GM12801 (cell line): ENCODE data around the gene UCK1.

Source experiments
- TF ChIP-seq, protein P1 (sequence below): IDR thresholded peaks from one replicate; pipeline ENCODE4 v1.5.1; 2011; ENCODE audit warnings: control low read depth; ENCODE audit not compliant: insufficient read length; ENCODE audit errors: extremely low read depth

UCK1 gene

DNA sequence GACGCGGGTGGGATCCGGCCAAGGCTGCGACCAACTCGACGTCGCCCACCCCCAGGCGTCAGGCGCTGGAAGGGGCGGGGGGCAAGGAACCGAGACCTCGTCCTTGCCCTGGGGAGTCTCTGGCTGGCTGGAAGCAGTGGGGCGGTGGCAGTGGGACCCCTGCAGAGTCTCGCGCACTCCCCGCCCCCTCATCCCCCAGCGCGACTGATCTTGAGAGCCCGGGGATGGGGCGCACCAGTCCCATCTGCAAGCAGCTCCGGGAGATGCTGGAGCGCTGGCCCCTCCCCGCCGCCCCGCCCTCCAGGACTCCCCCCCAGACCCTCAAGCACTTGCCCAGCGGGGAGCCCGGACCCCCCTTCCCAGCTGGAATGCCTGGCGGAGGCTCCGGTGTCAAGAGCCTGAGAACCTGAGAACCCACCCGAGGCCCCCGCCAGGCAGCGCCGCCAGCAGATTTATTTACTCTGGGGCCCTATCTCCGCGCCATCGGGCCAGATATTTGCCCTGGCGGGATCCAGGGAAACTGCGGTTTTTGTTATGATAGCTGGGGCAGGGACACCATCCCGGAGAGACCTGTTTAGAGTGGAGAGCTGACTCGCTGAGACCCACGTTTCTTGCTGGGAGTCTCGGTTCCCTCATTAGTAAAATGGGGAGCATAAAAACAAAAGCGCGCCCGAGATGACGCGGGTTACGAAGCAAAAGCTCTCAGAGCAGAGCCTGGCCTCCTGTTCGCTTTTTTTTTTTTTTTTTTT is 15.4 kb upstream of the UCK1 start:
- TF ChIP-seq, protein P1, sequence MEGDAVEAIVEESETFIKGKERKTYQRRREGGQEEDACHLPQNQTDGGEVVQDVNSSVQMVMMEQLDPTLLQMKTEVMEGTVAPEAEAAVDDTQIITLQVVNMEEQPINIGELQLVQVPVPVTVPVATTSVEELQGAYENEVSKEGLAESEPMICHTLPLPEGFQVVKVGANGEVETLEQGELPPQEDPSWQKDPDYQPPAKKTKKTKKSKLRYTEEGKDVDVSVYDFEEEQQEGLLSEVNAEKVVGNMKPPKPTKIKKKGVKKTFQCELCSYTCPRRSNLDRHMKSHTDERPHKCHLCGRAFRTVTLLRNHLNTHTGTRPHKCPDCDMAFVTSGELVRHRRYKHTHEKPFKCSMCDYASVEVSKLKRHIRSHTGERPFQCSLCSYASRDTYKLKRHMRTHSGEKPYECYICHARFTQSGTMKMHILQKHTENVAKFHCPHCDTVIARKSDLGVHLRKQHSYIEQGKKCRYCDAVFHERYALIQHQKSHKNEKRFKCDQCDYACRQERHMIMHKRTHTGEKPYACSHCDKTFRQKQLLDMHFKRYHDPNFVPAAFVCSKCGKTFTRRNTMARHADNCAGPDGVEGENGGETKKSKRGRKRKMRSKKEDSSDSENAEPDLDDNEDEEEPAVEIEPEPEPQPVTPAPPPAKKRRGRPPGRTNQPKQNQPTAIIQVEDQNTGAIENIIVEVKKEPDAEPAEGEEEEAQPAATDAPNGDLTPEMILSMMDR: no peak

DNA sequence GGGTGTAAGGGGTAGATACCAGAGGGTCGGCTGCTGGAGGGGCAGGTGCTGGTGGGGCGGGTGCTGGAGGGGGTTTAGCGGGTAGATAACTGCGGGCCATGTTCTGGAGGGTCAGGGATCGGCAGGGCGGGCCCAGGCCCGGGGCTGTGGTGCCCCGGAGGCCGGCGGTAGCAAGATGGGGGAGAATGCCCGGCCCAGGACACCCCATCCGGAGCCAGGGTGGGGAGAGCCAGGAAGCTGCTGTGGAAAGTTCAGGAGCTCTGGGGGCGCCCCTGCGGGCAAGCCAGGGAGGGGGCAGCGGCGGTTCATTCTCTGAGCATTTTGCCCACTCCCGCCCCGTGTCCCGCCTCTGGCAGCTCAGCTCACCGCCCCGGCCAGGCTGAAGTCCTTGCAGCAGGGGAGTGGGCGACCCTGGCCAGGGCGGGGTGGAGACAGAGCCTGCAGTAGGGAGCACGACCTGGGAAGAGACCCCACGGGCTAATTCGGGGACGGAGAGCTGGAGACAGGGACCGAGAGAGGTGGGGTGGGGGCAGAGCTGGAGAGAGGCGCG is 14.8 kb upstream of the UCK1 start:
- TF ChIP-seq, protein P1: no peak

DNA sequence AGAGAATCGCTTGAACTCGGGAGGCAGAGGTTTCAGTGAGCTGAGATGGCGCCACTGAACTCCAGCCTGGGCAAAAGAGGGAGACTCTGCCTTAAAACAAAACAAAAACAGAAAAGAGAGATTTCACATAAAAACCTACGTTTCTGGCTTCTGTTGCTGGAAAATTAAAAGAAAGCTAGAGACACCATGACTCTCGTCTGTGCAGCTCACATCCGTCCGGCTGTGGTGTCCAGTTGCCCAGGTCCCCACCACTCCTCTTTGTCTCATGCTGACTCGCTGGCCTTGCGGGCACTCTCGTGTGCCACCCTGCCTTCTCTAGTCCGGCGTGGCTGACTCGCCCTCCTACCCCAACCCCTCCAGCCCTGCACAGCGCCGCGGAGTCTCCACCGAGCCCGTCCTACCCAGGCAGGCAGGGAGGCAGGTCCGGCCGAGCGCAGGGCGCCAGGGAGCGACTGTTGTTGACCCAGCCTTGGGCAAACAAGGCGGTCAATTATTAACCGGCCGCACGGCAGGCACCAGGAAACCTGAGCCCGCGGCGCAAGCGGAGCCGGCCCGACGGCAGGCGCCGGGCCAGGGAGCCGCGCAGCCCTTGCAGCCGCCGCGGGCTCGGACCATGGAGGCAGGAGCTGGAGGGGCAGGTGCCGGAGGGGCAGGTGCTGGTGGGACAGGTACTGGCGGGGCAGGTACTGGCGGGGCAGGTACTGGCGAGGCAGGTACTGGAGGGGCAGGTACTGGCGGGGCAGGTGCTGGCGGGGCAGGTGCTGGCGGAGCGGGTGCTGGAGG is 14.1 kb upstream of the UCK1 start, which contains the start of gene PRRT1B:
TSS of gene PRRT1B (plus strand) at position 521 of the 783 bp plus-strand sequence. CDS start at position 614, 93 bp downstream.
- TF ChIP-seq, protein P1: no peak

DNA sequence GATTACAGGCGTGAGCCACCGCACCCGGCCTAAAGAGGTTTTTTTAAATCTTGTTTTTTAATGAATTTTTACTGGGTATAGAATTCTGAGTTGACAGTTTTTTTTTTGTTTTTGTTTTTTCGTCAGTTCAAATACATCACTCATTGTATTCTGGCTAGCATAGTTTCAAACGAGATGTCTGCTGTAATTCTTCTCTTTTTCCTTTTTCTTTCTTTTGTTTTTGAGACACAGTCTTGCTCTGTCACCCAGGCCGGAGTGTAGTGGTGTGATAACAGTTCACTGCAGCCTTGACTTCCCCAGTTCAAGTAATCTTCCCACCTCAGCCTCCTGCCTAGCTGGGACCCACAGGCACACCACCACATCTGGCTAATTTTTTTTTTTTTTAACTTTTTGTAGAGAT is 12.1 kb upstream of the UCK1 start:
- TF ChIP-seq, protein P1: no peak

DNA sequence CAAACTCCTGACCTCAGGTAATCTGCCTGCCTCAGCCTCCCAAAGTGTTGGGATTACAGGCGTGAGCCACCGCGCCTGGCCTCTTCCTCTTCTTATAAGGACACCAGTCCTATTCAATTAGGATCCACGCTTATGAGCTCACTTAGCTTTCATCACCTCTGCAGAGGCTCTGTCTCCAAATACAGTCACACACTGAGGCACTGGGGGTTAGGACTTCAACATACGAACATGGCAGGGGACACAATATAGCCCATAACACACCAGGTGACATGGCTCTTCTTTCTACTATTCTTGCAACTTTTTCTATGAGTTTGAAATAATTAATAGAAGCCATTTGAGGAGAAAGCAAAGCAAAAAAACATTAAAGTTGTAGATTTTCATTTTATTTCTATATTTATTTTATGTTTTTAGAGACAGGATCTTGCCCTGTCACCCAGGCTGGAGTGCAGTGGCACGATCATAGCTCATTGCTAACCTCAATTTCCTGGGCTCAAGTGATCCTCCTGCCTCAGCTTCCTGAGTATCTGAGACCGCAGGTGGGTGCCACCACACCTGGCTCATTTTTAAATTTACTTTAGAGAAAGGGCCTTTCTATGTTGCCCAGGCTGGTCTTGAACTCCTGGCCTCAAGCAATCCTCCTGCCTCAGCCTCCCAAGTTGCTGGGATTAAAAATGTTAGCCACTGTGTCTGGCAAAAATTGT is 8.3 kb upstream of the UCK1 start:
- TF ChIP-seq, protein P1: no peak

DNA sequence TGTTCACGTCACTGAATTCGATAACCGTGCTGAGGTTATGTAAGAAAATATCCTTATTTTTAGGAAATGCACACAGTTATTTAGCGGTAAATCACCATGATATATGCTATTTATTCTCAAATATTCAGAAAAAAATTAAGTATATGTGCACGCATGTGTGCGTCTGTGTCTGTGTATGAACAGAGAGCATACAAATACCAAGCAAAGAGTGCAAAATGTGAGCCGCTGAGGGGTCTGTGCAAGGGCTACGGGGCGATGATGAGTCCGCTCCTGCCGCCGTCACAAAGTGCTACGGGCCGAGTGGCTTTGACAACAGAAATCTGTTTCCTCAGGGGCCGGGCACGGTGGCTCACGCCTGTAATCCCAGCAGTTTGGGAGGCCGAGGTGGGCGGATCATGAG is 6.9 kb upstream of the UCK1 start:
- TF ChIP-seq, protein P1: no peak

DNA sequence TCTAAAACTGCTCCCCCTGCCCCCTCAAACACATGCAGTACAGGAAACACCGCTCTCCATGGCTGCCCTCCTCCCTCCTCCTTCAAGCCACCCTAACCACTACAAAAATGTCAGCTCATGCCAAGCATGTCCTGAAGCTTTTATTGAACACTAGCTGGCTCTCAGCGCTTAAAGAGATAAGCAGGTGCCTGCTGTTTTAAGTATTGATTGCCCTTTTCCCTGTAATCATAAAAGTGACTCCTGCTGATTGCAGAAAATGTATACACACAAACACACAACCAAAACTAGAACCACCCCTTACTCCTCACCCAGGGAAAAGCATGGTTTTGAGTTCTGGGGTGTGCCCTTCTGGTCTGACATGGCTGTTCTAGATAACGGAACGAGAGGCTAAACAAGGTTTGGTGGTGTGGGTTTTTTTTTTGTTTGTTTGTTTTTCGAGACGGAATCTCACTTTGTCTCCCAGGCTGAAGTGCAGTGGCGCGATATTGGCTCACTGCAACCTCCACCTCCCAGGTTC is 3.7 kb upstream of the UCK1 start:
- TF ChIP-seq, protein P1: no peak
